ENCODE measurements around the gene DIPK1A.

The DIPK1A gene

DNA sequence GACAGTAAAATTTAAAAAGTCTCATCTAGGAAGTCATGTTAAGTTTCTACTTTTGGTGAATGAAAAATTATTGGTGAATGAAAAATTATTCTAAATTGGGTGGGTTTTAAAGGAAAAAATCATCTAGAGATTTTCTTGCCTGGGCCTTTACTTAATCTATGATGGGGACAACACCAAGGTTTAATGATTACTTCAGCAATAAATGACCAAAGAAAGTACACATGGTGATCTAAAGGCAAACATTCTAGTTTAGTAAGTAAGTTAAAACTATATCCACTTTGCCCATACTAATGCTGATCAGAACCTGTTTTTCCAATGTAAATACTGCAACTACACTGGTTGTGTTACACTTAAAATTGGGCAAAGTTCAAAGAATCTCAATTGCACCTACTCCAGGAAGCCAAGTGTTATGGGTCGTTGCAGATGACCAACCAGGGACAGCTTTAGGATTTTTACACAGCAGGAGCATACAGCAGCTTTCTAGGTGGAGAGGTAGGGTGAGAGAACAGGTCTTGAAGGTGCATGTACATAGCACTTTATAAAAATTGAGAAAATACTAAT lies 144.0 kb downstream of the DIPK1A start:
- Histone ChIP-seq H3K9me3 (ENCODE audit: control insufficient read depth, insufficient read depth, low read length) (no peaks in the 10 kb centered on the region), H3K27ac (ENCODE audit: low read depth, low read length) (no peak overlapping the region), H3K4me3 (ENCODE audit: low read depth, low read length) (no peak overlapping the region)

DNA sequence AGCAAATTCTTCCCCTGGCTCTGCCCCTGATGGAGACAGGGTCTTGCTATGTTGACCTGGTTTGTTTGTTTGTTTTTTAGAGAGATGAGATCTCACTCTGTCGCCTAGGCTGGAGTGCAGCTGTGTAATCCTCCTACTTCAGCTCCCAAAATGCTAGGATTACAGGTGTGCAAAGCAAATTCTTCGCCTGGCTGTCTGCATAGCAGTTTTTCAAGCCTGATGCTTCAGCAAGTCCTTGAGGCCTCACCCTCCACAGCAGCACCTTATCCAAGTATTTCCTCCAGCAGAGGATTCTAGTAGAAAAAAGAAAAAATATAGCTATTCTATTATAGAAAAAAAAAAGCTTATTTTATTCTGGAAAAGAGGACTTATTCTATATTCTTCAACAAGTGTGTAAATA lies 144.5 kb downstream of the DIPK1A start:
- Histone ChIP-seq H3K4me3 (ENCODE audit: low read depth, low read length) (no peak overlapping the region), H3K9me3 (ENCODE audit: control insufficient read depth, insufficient read depth, low read length) (no peaks in the 10 kb centered on the region), H3K36me3 (ENCODE audit: control insufficient read depth, insufficient read depth, low read length) (no peaks in the 10 kb centered on the region), H3K27ac (ENCODE audit: low read depth, low read length) (no peak overlapping the region), H3K9ac (ENCODE audit: low read depth, low read length) (no peak overlapping the region), H3K4me1 (ENCODE audit: control insufficient read depth, insufficient read depth, low read length) (no peaks in the 10 kb centered on the region), H3K27me3 (ENCODE audit: control insufficient read depth, insufficient read depth, low read length) (no peaks in the 10 kb centered on the region)

More for the DNA sequence above, 144.0 kb downstream of the DIPK1A start:
- Histone ChIP-seq H3K4me1 (ENCODE audit: control insufficient read depth, insufficient read depth, low read length) (no peaks in the 10 kb centered on the region), H3K27me3 (ENCODE audit: control insufficient read depth, insufficient read depth, low read length) (no peaks in the 10 kb centered on the region), H3K9ac (ENCODE audit: low read depth, low read length) (no peak overlapping the region), H3K36me3 (ENCODE audit: control insufficient read depth, insufficient read depth, low read length) (no peaks in the 10 kb centered on the region)

DNA sequence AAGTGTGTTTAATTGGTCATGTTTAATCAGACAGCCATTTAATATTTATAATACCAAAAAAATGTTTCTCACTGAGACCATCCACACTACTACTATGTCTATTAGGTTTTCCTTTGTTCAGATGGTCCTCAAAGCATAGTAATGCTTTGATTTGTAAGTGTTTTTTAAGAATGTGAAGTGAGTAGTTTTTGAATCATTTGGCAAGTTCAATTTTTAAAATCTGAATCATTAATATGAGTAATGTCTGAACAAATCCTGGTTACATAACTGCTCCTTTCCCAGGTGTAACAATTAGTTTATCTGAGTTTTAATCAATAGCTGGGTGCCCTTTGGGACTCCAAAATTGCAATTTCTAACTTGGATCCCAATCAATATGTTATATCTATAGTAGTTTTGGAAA lies 152.9 kb downstream of the DIPK1A start:
- no peaks in the 10 kb centered on the region for H3K9me3 ChIP-seq (ENCODE audit: control insufficient read depth, insufficient read depth, low read length)
- H3K4me1 ChIP-seq (ENCODE audit: control insufficient read depth, insufficient read depth, low read length) = no peaks in the 10 kb centered on the region
- no peak overlapping the region for H3K9ac ChIP-seq (ENCODE audit: low read depth, low read length)
- no peak overlapping the region for H3K4me3 ChIP-seq (ENCODE audit: low read depth, low read length)
- H3K36me3 ChIP-seq (ENCODE audit: control insufficient read depth, insufficient read depth, low read length) = no peaks in the 10 kb centered on the region
- H3K27ac ChIP-seq (ENCODE audit: low read depth, low read length) = no peak overlapping the region
- no peaks in the 10 kb centered on the region for H3K27me3 ChIP-seq (ENCODE audit: control insufficient read depth, insufficient read depth, low read length)

DNA sequence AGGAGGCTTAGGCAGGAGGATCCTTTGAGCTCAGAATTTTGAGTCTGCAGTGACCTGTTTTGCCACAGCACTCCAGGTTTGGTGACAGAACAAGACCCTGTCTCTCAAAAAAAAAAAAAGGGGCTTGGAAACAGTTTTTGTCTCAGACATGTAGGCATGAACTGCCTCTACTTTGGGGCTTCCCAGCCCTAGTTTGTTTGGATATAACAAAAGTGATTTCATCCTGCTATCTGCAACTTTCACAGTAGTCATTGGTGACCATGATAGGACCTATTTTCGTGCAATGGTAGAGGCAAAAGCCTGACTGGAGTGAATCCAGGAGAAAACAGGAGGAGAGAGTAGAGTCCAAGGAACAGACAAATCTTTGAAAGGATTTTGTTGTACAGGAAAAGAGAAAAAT lies 156.0 kb downstream of the DIPK1A start:
- Histone ChIP-seq H3K27me3 (ENCODE audit: control insufficient read depth, insufficient read depth, low read length) (no peaks in the 10 kb centered on the region), H3K36me3 (ENCODE audit: control insufficient read depth, insufficient read depth, low read length) (no peaks in the 10 kb centered on the region), H3K4me1 (ENCODE audit: control insufficient read depth, insufficient read depth, low read length) (no peaks in the 10 kb centered on the region), H3K9ac (ENCODE audit: low read depth, low read length) (no peak overlapping the region), H3K4me3 (ENCODE audit: low read depth, low read length) (no peak overlapping the region), H3K9me3 (ENCODE audit: control insufficient read depth, insufficient read depth, low read length) (no peaks in the 10 kb centered on the region), H3K27ac (ENCODE audit: low read depth, low read length) (no peak overlapping the region)

DNA sequence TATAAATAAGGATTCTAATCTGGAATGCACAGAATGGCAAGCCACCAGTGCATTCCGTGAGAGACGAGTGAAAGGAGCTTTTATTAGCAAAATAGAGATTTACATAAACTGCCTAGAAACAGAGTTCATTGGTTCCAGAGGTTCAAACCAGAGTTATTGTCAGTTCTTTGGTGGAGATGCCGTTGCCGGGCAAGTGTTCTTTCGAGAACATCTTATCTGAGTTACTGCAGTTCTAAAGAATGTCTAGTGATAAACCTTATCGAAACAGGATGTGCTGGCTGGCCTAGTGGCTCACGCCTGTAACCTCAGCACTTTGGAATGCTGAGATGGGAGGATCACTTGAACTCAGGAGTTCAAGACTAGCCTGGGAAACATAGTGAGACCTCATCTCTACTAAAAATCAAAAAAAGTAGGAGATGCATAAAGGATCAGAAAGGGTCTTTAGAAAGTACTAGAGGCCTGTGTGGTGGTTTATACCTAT lies 156.5 kb downstream of the DIPK1A start:
- no peak overlapping the region for H3K27ac ChIP-seq (ENCODE audit: low read depth, low read length)
- H3K27me3 ChIP-seq (ENCODE audit: control insufficient read depth, insufficient read depth, low read length) = no peaks in the 10 kb centered on the region
- no peak overlapping the region for H3K9ac ChIP-seq (ENCODE audit: low read depth, low read length)
- H3K36me3 ChIP-seq (ENCODE audit: control insufficient read depth, insufficient read depth, low read length) = no peaks in the 10 kb centered on the region
- H3K4me1 ChIP-seq (ENCODE audit: control insufficient read depth, insufficient read depth, low read length) = no peaks in the 10 kb centered on the region
- H3K4me3 ChIP-seq (ENCODE audit: low read depth, low read length) = no peak overlapping the region
- no peaks in the 10 kb centered on the region for H3K9me3 ChIP-seq (ENCODE audit: control insufficient read depth, insufficient read depth, low read length)

DNA sequence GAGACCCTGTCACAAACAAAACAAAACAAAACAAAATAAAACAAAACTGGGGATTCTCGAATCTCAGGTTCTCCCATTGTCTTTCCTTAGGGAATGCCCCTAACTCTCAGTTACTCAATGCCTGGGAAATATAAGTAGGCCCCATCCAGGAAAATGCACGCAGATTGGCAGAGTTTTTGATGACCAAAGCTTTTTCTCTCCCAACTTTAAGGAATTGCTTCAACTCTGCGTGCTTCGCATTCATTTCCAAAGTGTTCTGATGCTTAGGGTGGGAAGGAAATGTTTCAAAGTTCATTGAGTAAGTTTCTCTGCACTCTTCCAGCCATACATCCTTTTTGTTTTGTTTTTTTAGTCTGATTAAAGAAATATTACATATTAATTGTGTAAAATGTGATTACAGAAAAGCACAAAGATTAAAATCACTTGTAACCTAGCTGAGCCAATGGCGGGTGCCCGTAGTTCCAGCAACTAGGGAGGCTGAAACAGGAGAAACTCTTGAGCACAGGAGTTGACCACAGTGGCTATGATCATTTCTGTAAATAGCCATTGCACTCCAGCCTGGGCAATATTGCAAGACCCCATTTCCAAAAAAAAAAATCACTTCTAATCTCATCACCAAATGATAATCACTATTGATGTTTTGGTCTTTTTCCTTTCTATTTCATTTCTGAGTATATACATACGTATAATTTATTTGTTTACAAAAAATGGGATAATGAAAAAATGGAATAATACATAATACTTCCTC lies 157.9 kb downstream of the DIPK1A start:
- H3K9me3 ChIP-seq (ENCODE audit: control insufficient read depth, insufficient read depth, low read length) = no peaks in the 10 kb centered on the region
- H3K36me3 ChIP-seq (ENCODE audit: control insufficient read depth, insufficient read depth, low read length) = no peaks in the 10 kb centered on the region
- no peak overlapping the region for H3K27ac ChIP-seq (ENCODE audit: low read depth, low read length)
- H3K27me3 ChIP-seq (ENCODE audit: control insufficient read depth, insufficient read depth, low read length) = no peaks in the 10 kb centered on the region
- H3K4me3 ChIP-seq (ENCODE audit: low read depth, low read length) = no peak overlapping the region
- H3K9ac ChIP-seq (ENCODE audit: low read depth, low read length) = no peak overlapping the region
- H3K4me1 ChIP-seq (ENCODE audit: control insufficient read depth, insufficient read depth, low read length) = no peaks in the 10 kb centered on the region

DNA sequence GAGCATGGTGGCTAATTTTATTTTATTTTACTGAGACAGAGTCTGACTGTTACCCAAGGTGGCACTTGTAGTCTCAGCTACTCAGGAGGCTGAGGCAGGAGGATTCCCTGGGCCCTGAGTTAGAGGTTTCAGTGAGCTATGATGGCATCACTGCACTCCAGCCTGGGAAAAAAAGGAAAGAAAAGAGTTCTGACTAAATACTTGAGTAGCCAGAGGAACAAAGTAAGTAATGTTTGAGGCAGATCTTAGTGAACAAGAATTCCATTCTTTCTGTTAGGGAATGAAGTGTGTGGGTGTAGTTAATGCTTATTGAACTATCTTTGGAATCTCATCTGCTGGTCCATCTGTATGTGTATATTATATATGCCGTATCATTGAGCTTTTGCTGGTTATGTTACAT lies 163.3 kb downstream of the DIPK1A start:
- no peak overlapping the region for H3K27ac ChIP-seq (ENCODE audit: low read depth, low read length)
- peaks cover 3% of the 10 kb centered on the region for H3K4me1 ChIP-seq (ENCODE audit: control insufficient read depth, insufficient read depth, low read length)
- no peak overlapping the region for H3K9ac ChIP-seq (ENCODE audit: low read depth, low read length)

DNA sequence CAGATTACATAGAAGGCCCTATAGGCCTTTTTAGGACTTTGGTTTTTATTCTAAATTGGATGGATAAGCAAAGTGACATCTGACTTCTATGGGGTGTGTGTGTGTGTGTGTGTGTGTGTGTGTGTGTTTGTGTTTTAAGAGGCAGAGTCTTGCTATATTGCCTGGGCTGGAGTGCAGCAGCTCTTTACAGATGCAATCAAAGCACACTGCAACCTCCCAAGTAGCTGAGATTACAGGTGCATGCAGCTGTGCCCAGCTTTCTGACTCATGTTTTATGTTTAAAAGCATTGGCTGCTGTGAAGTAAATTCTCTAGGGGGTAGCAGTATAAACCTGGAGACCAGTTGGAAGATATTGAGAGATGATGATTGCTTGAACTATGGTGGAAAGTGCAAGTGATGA lies 164.0 kb downstream of the DIPK1A start:
- peaks cover 10% of the 10 kb centered on the region for H3K4me1 ChIP-seq (ENCODE audit: control insufficient read depth, insufficient read depth, low read length)
- H3K36me3 ChIP-seq (ENCODE audit: control insufficient read depth, insufficient read depth, low read length) = no peaks in the 10 kb centered on the region
- H3K9ac ChIP-seq (ENCODE audit: low read depth, low read length) = no peak overlapping the region
- H3K9me3 ChIP-seq (ENCODE audit: control insufficient read depth, insufficient read depth, low read length) = no peaks in the 10 kb centered on the region
- H3K27me3 ChIP-seq (ENCODE audit: control insufficient read depth, insufficient read depth, low read length) = no peaks in the 10 kb centered on the region
- no peak overlapping the region for H3K4me3 ChIP-seq (ENCODE audit: low read depth, low read length)
- no peak overlapping the region for H3K27ac ChIP-seq (ENCODE audit: low read depth, low read length)

More for the DNA sequence above, 163.3 kb downstream of the DIPK1A start:
- Histone ChIP-seq H3K36me3 (ENCODE audit: control insufficient read depth, insufficient read depth, low read length) (no peaks in the 10 kb centered on the region), H3K9me3 (ENCODE audit: control insufficient read depth, insufficient read depth, low read length) (no peaks in the 10 kb centered on the region), H3K27me3 (ENCODE audit: control insufficient read depth, insufficient read depth, low read length) (no peaks in the 10 kb centered on the region), H3K4me3 (ENCODE audit: low read depth, low read length) (no peak overlapping the region)

DNA sequence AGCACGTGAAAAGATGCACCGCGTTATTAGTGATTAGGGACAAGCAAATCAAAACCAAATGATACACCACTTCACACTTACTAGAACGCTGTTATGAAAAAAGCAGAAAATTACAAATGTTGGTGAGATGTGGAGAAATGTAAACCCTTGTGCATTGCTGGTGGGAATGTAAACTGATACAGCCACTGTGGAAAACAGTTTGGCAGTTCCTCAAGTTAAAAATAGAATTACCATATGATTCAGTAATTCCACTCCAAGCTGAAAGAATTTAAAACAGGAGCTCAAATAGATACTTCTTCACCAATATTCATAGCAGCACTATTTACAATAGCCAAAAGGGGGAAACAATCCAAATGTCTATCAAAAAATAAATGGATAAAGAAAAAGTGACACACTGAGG lies 166.1 kb downstream of the DIPK1A start:
- H3K9ac ChIP-seq (ENCODE audit: low read depth, low read length) = no peak overlapping the region
- peaks cover 20% of the 10 kb centered on the region for H3K4me1 ChIP-seq (ENCODE audit: control insufficient read depth, insufficient read depth, low read length)
- no peak overlapping the region for H3K27ac ChIP-seq (ENCODE audit: low read depth, low read length)
- H3K4me3 ChIP-seq (ENCODE audit: low read depth, low read length) = no peak overlapping the region
- H3K9me3 ChIP-seq (ENCODE audit: control insufficient read depth, insufficient read depth, low read length) = no peaks in the 10 kb centered on the region
- no peaks in the 10 kb centered on the region for H3K27me3 ChIP-seq (ENCODE audit: control insufficient read depth, insufficient read depth, low read length)
- no peaks in the 10 kb centered on the region for H3K36me3 ChIP-seq (ENCODE audit: control insufficient read depth, insufficient read depth, low read length)

DNA sequence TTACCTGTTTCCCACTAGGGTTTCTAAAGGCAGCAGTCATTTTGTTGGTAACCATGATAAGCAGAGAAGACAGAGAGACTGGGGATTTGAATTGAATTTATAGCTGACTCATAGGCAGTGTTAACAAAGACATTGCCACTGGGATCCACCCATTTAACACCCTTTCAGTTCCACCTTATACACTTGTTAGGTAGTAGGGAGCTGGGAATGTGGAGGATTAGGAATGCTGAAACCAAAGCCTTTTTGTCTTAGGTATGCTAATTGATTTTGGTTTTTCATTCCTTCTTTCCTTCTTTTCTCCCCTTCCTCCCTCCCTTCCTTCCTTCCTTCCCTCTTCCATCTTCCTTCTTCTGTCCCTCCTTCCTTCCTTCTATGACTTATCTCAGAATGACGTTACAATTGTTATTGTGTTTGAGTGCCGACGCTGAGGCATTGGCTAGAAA lies 168.9 kb downstream of the DIPK1A start:
- H3K27me3 ChIP-seq (ENCODE audit: control insufficient read depth, insufficient read depth, low read length) = no peaks in the 10 kb centered on the region
- peak overlapping the region; percentile 68 for H3K27ac ChIP-seq (ENCODE audit: low read depth, low read length)
- peak overlapping the region; percentile 44 for H3K4me3 ChIP-seq (ENCODE audit: low read depth, low read length)
- H3K4me1 ChIP-seq (ENCODE audit: control insufficient read depth, insufficient read depth, low read length) = peaks cover 20% of the 10 kb centered on the region
- no peaks in the 10 kb centered on the region for H3K36me3 ChIP-seq (ENCODE audit: control insufficient read depth, insufficient read depth, low read length)
- no peaks in the 10 kb centered on the region for H3K9me3 ChIP-seq (ENCODE audit: control insufficient read depth, insufficient read depth, low read length)
- H3K9ac ChIP-seq (ENCODE audit: low read depth, low read length) = peak overlapping the region; percentile 3; the same call in 1 of the 2 replicates

All from HUES48 (cell line).